ENCODE data around the gene NCK2. TPM values are rescaled to one million over a fixed set of nuclear protein-coding genes. Genes with fewer than 3 reads are reported as not detected.

Gene NCK2
- total RNA-seq, 1 experiment from 2014 or later = 75.4 TPM

GRCh38 chr2:105928086-105928485, 183.4 kb downstream of the NCK2 start (continued):
- TF ChIP-seq, protein P1, sequence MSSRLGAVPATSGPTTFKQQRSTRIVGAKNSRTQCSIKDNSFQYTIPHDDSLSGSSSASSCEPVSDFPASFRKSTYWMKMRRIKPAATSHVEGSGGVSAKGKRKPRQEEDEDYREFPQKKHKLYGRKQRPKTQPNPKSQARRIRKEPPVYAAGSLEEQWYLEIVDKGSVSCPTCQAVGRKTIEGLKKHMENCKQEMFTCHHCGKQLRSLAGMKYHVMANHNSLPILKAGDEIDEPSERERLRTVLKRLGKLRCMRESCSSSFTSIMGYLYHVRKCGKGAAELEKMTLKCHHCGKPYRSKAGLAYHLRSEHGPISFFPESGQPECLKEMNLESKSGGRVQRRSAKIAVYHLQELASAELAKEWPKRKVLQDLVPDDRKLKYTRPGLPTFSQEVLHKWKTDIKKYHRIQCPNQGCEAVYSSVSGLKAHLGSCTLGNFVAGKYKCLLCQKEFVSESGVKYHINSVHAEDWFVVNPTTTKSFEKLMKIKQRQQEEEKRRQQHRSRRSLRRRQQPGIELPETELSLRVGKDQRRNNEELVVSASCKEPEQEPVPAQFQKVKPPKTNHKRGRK (CRISPR knock-in tag; IDR thresholded peaks at IDR 0.05; ENCODE audit: borderline replicate concordance) = no peak
- TF ChIP-seq CBFB (CRISPR knock-in tag; IDR thresholded peaks at IDR 0.05; ENCODE audit: low read depth) (no peak), FOXJ3 (CRISPR knock-in tag; IDR thresholded peaks at IDR 0.05; ENCODE audit: borderline replicate concordance) (no peak), TEAD4 (CRISPR knock-in tag; IDR thresholded peaks at IDR 0.05) (no peak), CREB1 (CRISPR knock-in tag; IDR thresholded peaks at IDR 0.05) (no peak)

- Mint-ChIP-seq H3K4me1 (peaks cover 3% of the 10 kb centered on the region; the same call in 1 of the 2 replicates), H3K36me3 (peaks cover 11% of the 10 kb centered on the region), H3K4me3 (no peak overlapping the region), H3K27me3 (ENCODE audit: low read depth) (no peaks in the 10 kb centered on the region; the same call in 1 of the 2 replicates), H3K9me3 (peaks cover 10% of the 10 kb centered on the region), H3K27ac (no peak overlapping the region)
- ChIA-PET CTCF (interaction anchor here (0.5 kb wide), 1 partner anchor 174 kb away, joined by 3 read pairs; no protein-coding TSS in a partner anchor), POLR2A (interaction anchor here (0.5 kb wide), 1 partner anchor 33 kb away, joined by 3 read pairs; no protein-coding TSS in a partner anchor)
- no peak for DNase-seq (ENCODE audit: low spot score)
- ATAC-seq = no peak
- TF ChIP-seq, protein P2, sequence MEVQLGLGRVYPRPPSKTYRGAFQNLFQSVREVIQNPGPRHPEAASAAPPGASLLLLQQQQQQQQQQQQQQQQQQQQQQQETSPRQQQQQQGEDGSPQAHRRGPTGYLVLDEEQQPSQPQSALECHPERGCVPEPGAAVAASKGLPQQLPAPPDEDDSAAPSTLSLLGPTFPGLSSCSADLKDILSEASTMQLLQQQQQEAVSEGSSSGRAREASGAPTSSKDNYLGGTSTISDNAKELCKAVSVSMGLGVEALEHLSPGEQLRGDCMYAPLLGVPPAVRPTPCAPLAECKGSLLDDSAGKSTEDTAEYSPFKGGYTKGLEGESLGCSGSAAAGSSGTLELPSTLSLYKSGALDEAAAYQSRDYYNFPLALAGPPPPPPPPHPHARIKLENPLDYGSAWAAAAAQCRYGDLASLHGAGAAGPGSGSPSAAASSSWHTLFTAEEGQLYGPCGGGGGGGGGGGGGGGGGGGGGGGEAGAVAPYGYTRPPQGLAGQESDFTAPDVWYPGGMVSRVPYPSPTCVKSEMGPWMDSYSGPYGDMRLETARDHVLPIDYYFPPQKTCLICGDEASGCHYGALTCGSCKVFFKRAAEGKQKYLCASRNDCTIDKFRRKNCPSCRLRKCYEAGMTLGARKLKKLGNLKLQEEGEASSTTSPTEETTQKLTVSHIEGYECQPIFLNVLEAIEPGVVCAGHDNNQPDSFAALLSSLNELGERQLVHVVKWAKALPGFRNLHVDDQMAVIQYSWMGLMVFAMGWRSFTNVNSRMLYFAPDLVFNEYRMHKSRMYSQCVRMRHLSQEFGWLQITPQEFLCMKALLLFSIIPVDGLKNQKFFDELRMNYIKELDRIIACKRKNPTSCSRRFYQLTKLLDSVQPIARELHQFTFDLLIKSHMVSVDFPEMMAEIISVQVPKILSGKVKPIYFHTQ (CRISPR knock-in tag; IDR thresholded peaks at IDR 0.05) = no peak
- TF ChIP-seq E2F5 (CRISPR knock-in tag; IDR thresholded peaks at IDR 0.05) (no peak), TCF7 (CRISPR knock-in tag; IDR thresholded peaks at IDR 0.05; ENCODE audit: low read depth) (no peak), ZNF416 (CRISPR knock-in tag; IDR thresholded peaks at IDR 0.05) (no peak)
- TF ChIP-seq, protein P3, sequence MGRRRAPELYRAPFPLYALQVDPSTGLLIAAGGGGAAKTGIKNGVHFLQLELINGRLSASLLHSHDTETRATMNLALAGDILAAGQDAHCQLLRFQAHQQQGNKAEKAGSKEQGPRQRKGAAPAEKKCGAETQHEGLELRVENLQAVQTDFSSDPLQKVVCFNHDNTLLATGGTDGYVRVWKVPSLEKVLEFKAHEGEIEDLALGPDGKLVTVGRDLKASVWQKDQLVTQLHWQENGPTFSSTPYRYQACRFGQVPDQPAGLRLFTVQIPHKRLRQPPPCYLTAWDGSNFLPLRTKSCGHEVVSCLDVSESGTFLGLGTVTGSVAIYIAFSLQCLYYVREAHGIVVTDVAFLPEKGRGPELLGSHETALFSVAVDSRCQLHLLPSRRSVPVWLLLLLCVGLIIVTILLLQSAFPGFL (CRISPR knock-in tag; IDR thresholded peaks at IDR 0.05; ENCODE audit: borderline replicate concordance) = no peak
- TF ChIP-seq, protein P4, sequence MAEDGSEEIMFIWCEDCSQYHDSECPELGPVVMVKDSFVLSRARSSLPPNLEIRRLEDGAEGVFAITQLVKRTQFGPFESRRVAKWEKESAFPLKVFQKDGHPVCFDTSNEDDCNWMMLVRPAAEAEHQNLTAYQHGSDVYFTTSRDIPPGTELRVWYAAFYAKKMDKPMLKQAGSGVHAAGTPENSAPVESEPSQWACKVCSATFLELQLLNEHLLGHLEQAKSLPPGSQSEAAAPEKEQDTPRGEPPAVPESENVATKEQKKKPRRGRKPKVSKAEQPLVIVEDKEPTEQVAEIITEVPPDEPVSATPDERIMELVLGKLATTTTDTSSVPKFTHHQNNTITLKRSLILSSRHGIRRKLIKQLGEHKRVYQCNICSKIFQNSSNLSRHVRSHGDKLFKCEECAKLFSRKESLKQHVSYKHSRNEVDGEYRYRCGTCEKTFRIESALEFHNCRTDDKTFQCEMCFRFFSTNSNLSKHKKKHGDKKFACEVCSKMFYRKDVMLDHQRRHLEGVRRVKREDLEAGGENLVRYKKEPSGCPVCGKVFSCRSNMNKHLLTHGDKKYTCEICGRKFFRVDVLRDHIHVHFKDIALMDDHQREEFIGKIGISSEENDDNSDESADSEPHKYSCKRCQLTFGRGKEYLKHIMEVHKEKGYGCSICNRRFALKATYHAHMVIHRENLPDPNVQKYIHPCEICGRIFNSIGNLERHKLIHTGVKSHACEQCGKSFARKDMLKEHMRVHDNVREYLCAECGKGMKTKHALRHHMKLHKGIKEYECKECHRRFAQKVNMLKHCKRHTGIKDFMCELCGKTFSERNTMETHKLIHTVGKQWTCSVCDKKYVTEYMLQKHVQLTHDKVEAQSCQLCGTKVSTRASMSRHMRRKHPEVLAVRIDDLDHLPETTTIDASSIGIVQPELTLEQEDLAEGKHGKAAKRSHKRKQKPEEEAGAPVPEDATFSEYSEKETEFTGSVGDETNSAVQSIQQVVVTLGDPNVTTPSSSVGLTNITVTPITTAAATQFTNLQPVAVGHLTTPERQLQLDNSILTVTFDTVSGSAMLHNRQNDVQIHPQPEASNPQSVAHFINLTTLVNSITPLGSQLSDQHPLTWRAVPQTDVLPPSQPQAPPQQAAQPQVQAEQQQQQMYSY (CRISPR knock-in tag; IDR thresholded peaks at IDR 0.05) = no peak
These were observed 183.9 kb downstream of the NCK2 start for GRCh38 chr2:105928563-105928962.

DNA sequence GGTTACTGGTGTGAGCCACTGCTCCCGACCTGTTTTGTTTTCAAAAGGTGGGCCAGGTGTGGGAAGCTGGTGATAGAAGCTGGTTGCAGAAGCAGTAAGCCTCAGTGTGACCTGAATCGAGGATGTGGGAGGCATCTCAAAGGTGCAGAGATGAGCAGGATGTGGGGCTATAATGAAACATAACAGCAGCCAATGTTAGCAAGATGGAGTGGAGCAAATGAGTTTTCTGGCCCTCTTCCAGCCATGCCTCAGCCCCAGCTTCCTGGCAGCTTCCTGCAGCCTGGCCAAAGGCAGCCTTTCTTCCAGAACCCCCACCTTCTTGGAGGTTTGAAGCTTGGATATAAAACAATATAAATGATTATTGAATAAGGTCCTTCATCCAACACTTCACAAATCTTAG, 184.8 kb downstream of the NCK2 start:
- ATAC-seq = no peak
- DNase-seq (ENCODE audit: low spot score) = no peak
- peaks cover 4% of the 10 kb centered on the region; the same call in 1 of the 2 replicates for H3K4me1 Mint-ChIP-seq
- ChIA-PET POLR2A (no interaction called here), CTCF (no interaction called here)
- no peak overlapping the region for H3K27ac Mint-ChIP-seq
- no peak overlapping the region for H3K4me3 Mint-ChIP-seq
- peaks cover 19% of the 10 kb centered on the region for H3K9me3 Mint-ChIP-seq
- peaks cover 19% of the 10 kb centered on the region for H3K36me3 Mint-ChIP-seq
- no peaks in the 10 kb centered on the region; the same call in 1 of the 2 replicates for H3K27me3 Mint-ChIP-seq (ENCODE audit: low read depth)
- TF ChIP-seq GTF2I (CRISPR knock-in tag; conservative IDR thresholded peaks at IDR 0.05) = no peak
- TF ChIP-seq NFATC4 (CRISPR knock-in tag; IDR thresholded peaks at IDR 0.05) = no peak
- TF ChIP-seq ZNF121 (CRISPR knock-in tag; IDR thresholded peaks at IDR 0.05) = no peak
- no peak for TF ChIP-seq MXD4 (CRISPR knock-in tag; IDR thresholded peaks at IDR 0.05; ENCODE audit: borderline replicate concordance)
- TF ChIP-seq ELF4 (CRISPR knock-in tag; IDR thresholded peaks at IDR 0.05; ENCODE audit: low read depth) = no peak
- TF ChIP-seq, protein P1 (CRISPR knock-in tag; IDR thresholded peaks at IDR 0.05; ENCODE audit: borderline replicate concordance) = no peak
- TF ChIP-seq ZNF416 (CRISPR knock-in tag; IDR thresholded peaks at IDR 0.05) = no peak
- no peak for TF ChIP-seq IRF2 (CRISPR knock-in tag; IDR thresholded peaks at IDR 0.05; ENCODE audit: borderline replicate concordance, low read depth)
- no peak for TF ChIP-seq HMGXB4 (CRISPR knock-in tag; IDR thresholded peaks at IDR 0.05)
- no peak for TF ChIP-seq NR1H2 (CRISPR knock-in tag; IDR thresholded peaks at IDR 0.05)
- no peak for TF ChIP-seq JAZF1 (CRISPR knock-in tag; IDR thresholded peaks at IDR 0.05)

Measured in WTC11 (cell line).